Hematopoietic multipotent progenitor cell treated with erythropoietin and hydrocortisone succinate and interleukin-3 and kit ligand, for 6 days (in vitro differentiated cells): Measurements from ENCODE around the gene GPR12.
"Not testable (repeated sequence)": the region's sequence is repeated elsewhere in the genome, so short reads cannot be mapped to it uniquely, and the experiment has no call there.

Source experiments
- DNase-seq: peaks from one replicate; pipeline ENCODE4 v3.0.0-alpha.2; 2015

The GPR12 gene

GRCh38 chr13:26743971-26744370 lies 16.6 kb downstream of the GPR12 start:
- no peak for DNase-seq

GRCh38 chr13:26742691-26743358 lies 17.8 kb downstream of the GPR12 start:
- DNase-seq: no peak

GRCh38 chr13:26735677-26736076 lies 24.9 kb downstream of the GPR12 start:
- DNase-seq: no peak

- no peak for DNase-seq
Observed at GRCh38 chr13:26727633-26728032, 33.0 kb downstream of the GPR12 start.

GRCh38 chr13:26727122-26727521 lies 33.5 kb downstream of the GPR12 start:
- no peak for DNase-seq

GRCh38 chr13:26726684-26727083 lies 33.9 kb downstream of the GPR12 start:
- DNase-seq: no peak

GRCh38 chr13:26723620-26724019 lies 37.0 kb downstream of the GPR12 start:
- DNase-seq: not testable (repeated sequence)

GRCh38 chr13:26722321-26722720 lies 38.3 kb downstream of the GPR12 start:
- no peak for DNase-seq

GRCh38 chr13:26721251-26722121 lies 39.1 kb downstream of the GPR12 start:
- peak; percentile 65 for DNase-seq

- peak; percentile 86 for DNase-seq
Observed at GRCh38 chr13:26719356-26719945, 41.1 kb downstream of the GPR12 start.

- DNase-seq: no peak
Observed at GRCh38 chr13:26718872-26719271, 41.7 kb downstream of the GPR12 start.

- DNase-seq: no peak
Observed at GRCh38 chr13:26718146-26718545, 42.4 kb downstream of the GPR12 start.

GRCh38 chr13:26716984-26717383 lies 43.6 kb downstream of the GPR12 start:
- no peak for DNase-seq

- no peak for DNase-seq
Observed at GRCh38 chr13:26713341-26713740, 47.2 kb downstream of the GPR12 start.

- DNase-seq: no peak
Observed at GRCh38 chr13:26711211-26711610, 49.4 kb downstream of the GPR12 start.

GRCh38 chr13:26710166-26710565 lies 50.4 kb downstream of the GPR12 start:
- DNase-seq: no peak

GRCh38 chr13:26709461-26709860 lies 51.1 kb downstream of the GPR12 start:
- no peak for DNase-seq

- DNase-seq: no peak
Observed at GRCh38 chr13:26708007-26708297, 52.6 kb downstream of the GPR12 start.

GRCh38 chr13:26707122-26708006 lies 53.2 kb downstream of the GPR12 start:
- peak; percentile 81 for DNase-seq

GRCh38 chr13:26706381-26706780 lies 54.2 kb downstream of the GPR12 start:
- DNase-seq: no peak

GRCh38 chr13:26705536-26705935 lies 55.0 kb downstream of the GPR12 start:
- DNase-seq: no peak
